ENCODE results near the gene OR2B2. TPM values are rescaled to one million over a fixed set of nuclear protein-coding genes. Genes with fewer than 3 reads are reported as not detected.
A peak's percentile ranks its signal among the peaks of the same experiment; 100 is the strongest.

Gene OR2B2
- total and polyA plus RNA-seq, 2 of the 4 experiments (the other 2 are of a cell fraction), result not detected

- peak overlapping the region; percentile 83 for H2BK5ac ChIP-seq (ENCODE audit: low read depth, low read length, poor library complexity, severe bottlenecking)
- H2BK120ac ChIP-seq (ENCODE audit: low read depth, low read length), result peak overlapping the region; percentile 57
- H2AK9ac ChIP-seq (replicated peaks; ENCODE audit: low read depth, low read length, poor library complexity), result peak overlapping the region; percentile 51
- H4K20me1 ChIP-seq (ENCODE audit: insufficient read depth, low read length), result no peaks in the 10 kb centered on the region
- H3K4me1 ChIP-seq (ENCODE audit: control insufficient read depth, insufficient read depth, low read length), result no peaks in the 10 kb centered on the region
- no peaks in the 10 kb centered on the region for H3K27me3 ChIP-seq (ENCODE audit: control insufficient read depth, insufficient read depth, low read length)
- H3K4ac ChIP-seq (ENCODE audit: low read depth, low read length), result peak overlapping the region; percentile 88
- BruUV-seq (replicated peaks), result no TSS peak
- peak overlapping the region; percentile 49 for H3K27ac ChIP-seq (ENCODE audit: insufficient read depth, low read length)
- H2BK20ac ChIP-seq (ENCODE audit: low read depth, low read length), result peak overlapping the region; percentile 32; the same call in 1 of the 2 replicates
- H4K5ac ChIP-seq (ENCODE audit: low read depth, low read length), result peak overlapping the region; percentile 50; the same call in 1 of the 2 replicates
- intact Hi-C loops (cut with micrococcal nuclease), result loop anchor here (1.0 to 10.0 kb wide), 9 partner anchors 58 to 748 kb away; a partner anchor contains a TSS
- in situ Hi-C loops (cut with MboI; ENCODE audit: low sequenced_read_pairs), result loop anchor here (5.0 to 10.0 kb wide), 3 partner anchors 88 to 748 kb away; partner anchors contain the start of gene ZNF184
- H3K14ac ChIP-seq (replicated peaks; ENCODE audit: low read depth, low read length), result peak overlapping the region; percentile 85
- H4K91ac ChIP-seq (ENCODE audit: insufficient read depth, low read depth, low read length), result peak overlapping the region; percentile 63
- H4K8ac ChIP-seq (ENCODE audit: low read depth in 2 of 2, low read length in 2 of 2), result peak overlapping the region; percentile 29 to 85
- peak overlapping the region; percentile 30; the same call in 1 of the 2 replicates for H3K18ac ChIP-seq (ENCODE audit: low read depth, low read length)
- peak overlapping the region; percentile 91 for H2AFZ ChIP-seq (replicated peaks; ENCODE audit: low read length, poor library complexity)
- peaks cover 0 to 6% of the 10 kb centered on the region in 2 experiments; a peak in 1 of 4 replicates for H3K79me1 ChIP-seq (ENCODE audit: low read depth in 1 of 2, low read length in 2 of 2)
- peak overlapping the region; percentile 33; the same call in 1 of the 3 replicates for H2BK15ac ChIP-seq (ENCODE audit: low read depth, low read length)
- ATAC-seq (ENCODE audit: low read depth) (peak; percentile 52), DNase-seq (peak; percentile 88)
- 0 out of 2 replicates have a peak, but pooled peaks cover under 1% of the 10 kb centered on the region for H3K9me1 ChIP-seq (ENCODE audit: insufficient read depth, low read length)
- POLR2A ChIA-PET (ENCODE audit: unreplicated experiment), result interaction anchor here (0.5 to 2.9 kb wide), 6 partner anchors 20 to 1020 kb away, joined by 3 to 14 read pairs (median 6); a partner anchor contains a TSS
- H3K23ac ChIP-seq (ENCODE audit: low read depth, low read length), result peak overlapping the region; percentile 90; the same call in 1 of the 2 replicates
- peak overlapping the region; percentile 96 for H3K4me2 ChIP-seq (ENCODE audit: low read depth, low read length)
- H3K9me3 ChIP-seq (ENCODE audit: control insufficient read depth, insufficient read depth, low read length), result no peaks in the 10 kb centered on the region
- H3K4me3 ChIP-seq (ENCODE audit: insufficient read depth, low read depth, low read length), result peak overlapping the region; percentile 67
- WGBS, 2 experiments (ENCODE audit: extremely low coverage in 2 of 2, insufficient read length in 1 of 2), result 0% methylated on average over 3 of the region's 28 CpGs; no CpG with 5 or more reads in 1 of the 2 experiments
- dilution Hi-C loops (cut with HindIII; ENCODE audit: low sequenced_read_pairs, unreplicated experiment), result loop anchor here (25.0 kb wide), 1 partner anchor 758 kb away; a partner anchor contains a TSS
- no peak overlapping the region for H2AK5ac ChIP-seq (ENCODE audit: low read depth, low read length)
- no peaks in the 10 kb centered on the region for H3K36me3 ChIP-seq (ENCODE audit: control insufficient read depth, insufficient read depth, low read length)
- peak overlapping the region; percentile 90 for H3K56ac ChIP-seq (ENCODE audit: extremely low read depth, insufficient read depth, low read length)
- peak overlapping the region; percentile 83 for H3K9ac ChIP-seq (ENCODE audit: low read depth, low read length)
- TF ChIP-seq FOS (IDR thresholded peaks at IDR 0.05; ENCODE audit: low read depth, low read length) (no peak), MXI1 (IDR thresholded peaks at IDR 0.05; ENCODE audit: borderline replicate concordance, low read depth, low read length) (no peak), SMC3 (IDR thresholded peaks at IDR 0.05; ENCODE audit: low read depth, low read length) (peak; percentile 82), CEBPB (IDR thresholded peaks at IDR 0.05; ENCODE audit: low read depth, low read length) (no peak), RFX5 (IDR thresholded peaks at IDR 0.05; ENCODE audit: low read depth, low read length) (no peak), RAD21 (IDR thresholded peaks at IDR 0.05; ENCODE audit: low read length) (peak; percentile 90), MAZ (IDR thresholded peaks at IDR 0.05; ENCODE audit: borderline replicate concordance, low read depth, low read length) (peak; percentile 23; the same call in 1 of the 2 replicates), CHD1 (IDR thresholded peaks at IDR 0.05; ENCODE audit: low read depth, low read length) (no peak)
- TF ChIP-seq, protein P1, sequence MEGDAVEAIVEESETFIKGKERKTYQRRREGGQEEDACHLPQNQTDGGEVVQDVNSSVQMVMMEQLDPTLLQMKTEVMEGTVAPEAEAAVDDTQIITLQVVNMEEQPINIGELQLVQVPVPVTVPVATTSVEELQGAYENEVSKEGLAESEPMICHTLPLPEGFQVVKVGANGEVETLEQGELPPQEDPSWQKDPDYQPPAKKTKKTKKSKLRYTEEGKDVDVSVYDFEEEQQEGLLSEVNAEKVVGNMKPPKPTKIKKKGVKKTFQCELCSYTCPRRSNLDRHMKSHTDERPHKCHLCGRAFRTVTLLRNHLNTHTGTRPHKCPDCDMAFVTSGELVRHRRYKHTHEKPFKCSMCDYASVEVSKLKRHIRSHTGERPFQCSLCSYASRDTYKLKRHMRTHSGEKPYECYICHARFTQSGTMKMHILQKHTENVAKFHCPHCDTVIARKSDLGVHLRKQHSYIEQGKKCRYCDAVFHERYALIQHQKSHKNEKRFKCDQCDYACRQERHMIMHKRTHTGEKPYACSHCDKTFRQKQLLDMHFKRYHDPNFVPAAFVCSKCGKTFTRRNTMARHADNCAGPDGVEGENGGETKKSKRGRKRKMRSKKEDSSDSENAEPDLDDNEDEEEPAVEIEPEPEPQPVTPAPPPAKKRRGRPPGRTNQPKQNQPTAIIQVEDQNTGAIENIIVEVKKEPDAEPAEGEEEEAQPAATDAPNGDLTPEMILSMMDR (conservative IDR thresholded peaks at IDR 0.05; ENCODE audit: low read depth, low read length), result peak; percentile 95
- CTCF ChIA-PET, result interaction anchor here (0.6 to 2.4 kb wide), 17 partner anchors 23 to 122 kb away, joined by 3 to 19 read pairs (median 3); a partner anchor contains a TSS
These were observed 17.1 kb downstream of the OR2B2 start for GRCh38 chr6:27894839-27895762.

All from IMR-90 (cell line).